ENCODE results near the gene RPL27A. TPM values are rescaled to one million over a fixed set of nuclear protein-coding genes. Genes with fewer than 3 reads are reported as not detected.
"Not testable (repeated sequence)": the region's sequence is repeated elsewhere in the genome, so short reads cannot be mapped to it uniquely, and the experiment has no call there.

The RPL27A gene
- total RNA-seq, 6 experiments from 2014 or later: 187 to 394 (median 327) TPM

DNA sequence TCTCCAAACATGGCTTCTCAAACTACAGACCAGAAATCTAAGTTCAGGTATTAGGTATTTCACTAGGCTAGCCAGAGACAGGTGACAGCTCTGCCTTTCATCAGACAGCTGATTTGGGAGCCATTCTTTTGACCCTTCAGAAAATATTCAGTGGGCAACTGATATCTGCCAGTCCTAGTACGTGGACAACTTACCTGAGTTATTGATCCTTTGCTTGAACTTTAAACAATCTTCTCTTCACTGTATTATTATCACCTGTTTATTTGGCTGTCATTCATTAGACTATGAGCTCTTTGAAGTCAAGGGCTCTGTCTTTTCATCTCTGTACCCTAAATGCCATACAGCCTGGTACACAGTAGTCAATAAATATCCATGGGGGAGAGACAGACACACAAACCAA is 17.4 kb upstream of the RPL27A start:
- DNase-seq (no peak), ATAC-seq (no peak)
- no peak overlapping the region for H3K4me3 ChIP-seq
- intact Hi-C loops (cut with DNase I): no loop called here
- H3K36me3 ChIP-seq: peaks cover 0 to 9% (median 4%) of the 10 kb centered on the region in 4 donors
- no peak for TF ChIP-seq POLR2A (IDR thresholded peaks at IDR 0.05)
- TF ChIP-seq, protein P1, sequence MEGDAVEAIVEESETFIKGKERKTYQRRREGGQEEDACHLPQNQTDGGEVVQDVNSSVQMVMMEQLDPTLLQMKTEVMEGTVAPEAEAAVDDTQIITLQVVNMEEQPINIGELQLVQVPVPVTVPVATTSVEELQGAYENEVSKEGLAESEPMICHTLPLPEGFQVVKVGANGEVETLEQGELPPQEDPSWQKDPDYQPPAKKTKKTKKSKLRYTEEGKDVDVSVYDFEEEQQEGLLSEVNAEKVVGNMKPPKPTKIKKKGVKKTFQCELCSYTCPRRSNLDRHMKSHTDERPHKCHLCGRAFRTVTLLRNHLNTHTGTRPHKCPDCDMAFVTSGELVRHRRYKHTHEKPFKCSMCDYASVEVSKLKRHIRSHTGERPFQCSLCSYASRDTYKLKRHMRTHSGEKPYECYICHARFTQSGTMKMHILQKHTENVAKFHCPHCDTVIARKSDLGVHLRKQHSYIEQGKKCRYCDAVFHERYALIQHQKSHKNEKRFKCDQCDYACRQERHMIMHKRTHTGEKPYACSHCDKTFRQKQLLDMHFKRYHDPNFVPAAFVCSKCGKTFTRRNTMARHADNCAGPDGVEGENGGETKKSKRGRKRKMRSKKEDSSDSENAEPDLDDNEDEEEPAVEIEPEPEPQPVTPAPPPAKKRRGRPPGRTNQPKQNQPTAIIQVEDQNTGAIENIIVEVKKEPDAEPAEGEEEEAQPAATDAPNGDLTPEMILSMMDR (IDR thresholded peaks at IDR 0.05): no peak
- 64% methylated on average over 1 of the region's 1 CpG for WGBS (ENCODE audit: insufficient coverage, low coverage, low lambda C conversion rate, missing lambda C conversion rate)
- no peaks in the 10 kb centered on the region for H3K4me1 ChIP-seq
- no peak overlapping the region for H3K27ac ChIP-seq
- no peaks in the 10 kb centered on the region for H3K9me3 ChIP-seq
- no peaks in the 10 kb centered on the region for H3K27me3 ChIP-seq

DNA sequence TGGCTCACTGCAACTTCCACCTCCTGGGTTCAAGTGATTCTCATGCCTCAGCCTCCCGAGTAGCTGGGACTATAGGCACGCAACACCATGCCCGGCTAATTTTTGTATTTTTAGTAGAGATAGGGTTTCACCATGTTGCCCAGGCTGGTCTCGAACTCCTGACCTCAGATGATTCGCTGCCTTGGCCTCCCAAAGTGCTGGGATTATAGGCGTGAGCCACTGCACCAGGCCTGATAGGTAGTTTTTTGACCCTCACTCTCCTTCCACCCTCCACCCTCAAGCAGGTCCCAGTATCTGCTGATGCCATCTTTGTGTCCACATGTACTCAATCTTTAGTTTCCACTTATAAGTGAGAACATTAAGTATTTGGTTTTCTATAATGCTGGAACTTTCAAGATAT is 12.5 kb upstream of the RPL27A start:
- intact Hi-C loops (cut with DNase I); H3K4me3 ChIP-seq; H3K27ac ChIP-seq; H3K9me3 ChIP-seq; H3K4me1 ChIP-seq; ATAC-seq; DNase-seq; H3K27me3 ChIP-seq: not testable (repeated sequence)
- peaks cover 0 to 18% (median 4%) of the 10 kb centered on the region in 4 donors for H3K36me3 ChIP-seq
- WGBS (ENCODE audit: insufficient coverage, low coverage, low lambda C conversion rate, missing lambda C conversion rate): 93% methylated on average over 5 of the region's 6 CpGs

DNA sequence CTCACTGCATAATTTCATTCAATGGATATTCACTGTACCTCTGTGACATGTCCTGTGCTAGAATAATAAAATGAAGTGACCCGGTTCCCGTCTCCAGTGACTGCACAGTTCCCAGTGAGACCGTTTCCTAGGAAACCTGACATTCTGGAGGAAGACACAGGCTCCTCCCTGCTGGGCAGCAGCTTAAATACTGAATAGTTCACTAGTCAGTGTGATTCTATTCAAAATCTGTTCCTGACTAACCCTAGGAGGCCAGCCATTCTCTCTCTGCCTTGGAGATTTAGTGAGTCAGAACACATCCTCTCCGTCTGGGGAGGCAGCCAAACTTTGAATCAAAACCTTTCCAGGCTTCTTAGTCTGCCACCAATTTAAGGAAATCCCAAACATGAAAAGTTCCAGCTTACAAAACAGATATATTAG is 11.4 kb upstream of the RPL27A start:
- ATAC-seq: peak; percentile 46 to 88 (median 52)
- H3K4me1 ChIP-seq: no peaks in the 10 kb centered on the region
- no peak overlapping the region for H3K27ac ChIP-seq
- H3K9me3 ChIP-seq: no peaks in the 10 kb centered on the region
- intact Hi-C loops (cut with DNase I): no loop called here
- DNase-seq: no peak
- WGBS (ENCODE audit: insufficient coverage, low coverage, low lambda C conversion rate, missing lambda C conversion rate): 51% methylated on average over 4 of the region's 4 CpGs
- no peak overlapping the region for H3K4me3 ChIP-seq
- no peak for TF ChIP-seq POLR2A (IDR thresholded peaks at IDR 0.05)
- TF ChIP-seq, protein P1 (IDR thresholded peaks at IDR 0.05): no peak
- peaks cover 0 to 18% (median 4%) of the 10 kb centered on the region in 4 donors for H3K36me3 ChIP-seq
- H3K27me3 ChIP-seq: no peaks in the 10 kb centered on the region

DNA sequence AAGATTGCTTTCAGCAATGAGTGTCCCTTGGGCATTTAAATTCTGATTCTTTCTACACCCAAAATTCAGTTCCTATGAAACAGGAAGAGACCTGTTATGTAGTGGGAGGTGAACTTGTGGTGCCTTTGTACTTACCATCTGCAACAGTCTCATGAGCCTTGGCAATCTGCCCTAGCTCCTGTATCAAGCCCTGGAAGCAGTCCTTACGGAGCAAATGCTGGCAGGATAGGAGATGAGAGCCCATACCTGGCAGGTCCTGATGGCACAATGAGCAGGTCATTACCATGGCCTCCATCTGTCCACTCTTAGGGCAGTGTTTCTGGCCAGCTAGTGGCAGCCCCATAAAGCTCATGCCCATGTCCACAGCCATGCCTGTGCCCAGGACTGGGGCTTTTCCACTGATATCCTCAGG is 10.9 kb upstream of the RPL27A start:
- intact Hi-C loops (cut with DNase I): no loop called here
- no peaks in the 10 kb centered on the region for H3K4me1 ChIP-seq
- 0% methylated on average over 1 of the region's 1 CpG for WGBS (ENCODE audit: insufficient coverage, low coverage, low lambda C conversion rate, missing lambda C conversion rate)
- peaks cover 0 to 18% (median 4%) of the 10 kb centered on the region in 4 donors for H3K36me3 ChIP-seq
- H3K27ac ChIP-seq: no peak overlapping the region
- peak in 1 of 3 donors; percentile 53 for DNase-seq
- TF ChIP-seq, protein P1 (IDR thresholded peaks at IDR 0.05): no peak
- no peak for TF ChIP-seq POLR2A (IDR thresholded peaks at IDR 0.05)
- peak; percentile 26 to 50 (median 32) for ATAC-seq
- no peaks in the 10 kb centered on the region for H3K27me3 ChIP-seq
- H3K9me3 ChIP-seq: no peaks in the 10 kb centered on the region
- no peak overlapping the region for H3K4me3 ChIP-seq

DNA sequence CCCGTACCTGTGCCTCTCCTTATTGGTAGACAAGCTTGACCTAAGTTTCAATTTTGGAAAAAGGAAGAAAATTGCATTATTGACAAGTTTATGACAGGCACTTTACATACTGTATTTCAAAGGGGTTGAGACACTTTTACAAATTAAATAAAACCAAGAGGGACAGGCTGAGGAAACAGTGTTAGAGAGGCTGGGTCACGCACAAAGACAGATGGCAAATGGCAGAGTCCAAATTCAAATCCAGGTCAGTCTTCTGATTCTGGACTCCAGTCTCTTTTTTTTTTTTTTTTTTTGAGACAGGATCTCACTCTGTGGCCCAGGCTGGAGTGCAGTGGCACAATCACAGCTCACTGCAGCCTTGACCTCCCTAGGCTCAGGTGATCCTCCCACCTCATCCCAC is 10.2 kb upstream of the RPL27A start:
- Histone ChIP-seq H3K9me3 (no peaks in the 10 kb centered on the region), H3K4me1 (no peaks in the 10 kb centered on the region), H3K27ac (no peak overlapping the region), H3K36me3 (peaks cover 0 to 18% (median 4%) of the 10 kb centered on the region in 4 donors), H3K4me3 (no peak overlapping the region), H3K27me3 (no peaks in the 10 kb centered on the region)
- intact Hi-C loops (cut with DNase I): no loop called here
- TF ChIP-seq, protein P1 (IDR thresholded peaks at IDR 0.05): no peak
- TF ChIP-seq POLR2A (IDR thresholded peaks at IDR 0.05): no peak
- no peak for DNase-seq
- no peak for ATAC-seq
- WGBS (ENCODE audit: insufficient coverage, low coverage, low lambda C conversion rate, missing lambda C conversion rate): 84% methylated on average over 2 of the region's 2 CpGs
